ENCODE data around the gene ZNF486.
A peak's percentile ranks its signal among the peaks of the same experiment; 100 is the strongest.
"Not testable (repeated sequence)": the region's sequence is repeated elsewhere in the genome, so short reads cannot be mapped to it uniquely, and the experiment has no call there.

Gene ZNF486

DNA sequence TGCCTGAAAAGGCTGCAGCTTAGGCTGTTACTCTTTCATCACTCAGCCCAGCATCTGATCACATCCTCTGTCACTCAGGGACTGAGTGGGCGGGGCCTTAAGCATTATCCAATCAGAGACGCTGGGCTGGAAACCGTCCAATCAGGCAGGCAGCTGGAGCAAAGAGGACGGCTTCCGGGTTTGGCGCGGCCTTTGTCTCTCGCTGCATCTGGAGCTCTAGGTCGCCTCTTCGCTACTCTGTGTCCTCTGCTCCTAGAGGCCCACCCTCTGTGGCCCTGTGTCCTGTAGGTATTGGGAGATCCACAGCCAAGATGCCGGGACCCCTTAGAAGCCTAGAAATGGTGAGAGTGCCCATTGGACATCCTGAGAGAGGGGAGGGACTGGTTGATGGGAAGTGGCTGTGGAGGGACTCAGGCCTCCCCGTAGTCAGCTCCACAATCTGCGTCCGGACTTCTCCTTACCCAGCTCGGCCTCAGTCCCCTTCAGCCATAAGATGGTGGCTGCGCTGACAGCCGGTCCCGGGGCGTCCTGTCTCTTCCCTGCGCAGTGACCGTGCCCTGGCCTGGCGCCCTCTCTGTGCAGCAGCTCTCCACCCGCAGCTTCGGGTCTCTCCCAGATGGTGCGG lies at the start of gene ZNF486:
ZNF486 (plus strand) TSS at position 195 of the 625 bp plus-strand sequence; CDS start at position 312, 117 bp downstream.
- peak; percentile 76 to 86 (median 84) for DNase-seq (ENCODE audit: low read depth in 4 of 4, low spot score in 1 of 4)

DNA sequence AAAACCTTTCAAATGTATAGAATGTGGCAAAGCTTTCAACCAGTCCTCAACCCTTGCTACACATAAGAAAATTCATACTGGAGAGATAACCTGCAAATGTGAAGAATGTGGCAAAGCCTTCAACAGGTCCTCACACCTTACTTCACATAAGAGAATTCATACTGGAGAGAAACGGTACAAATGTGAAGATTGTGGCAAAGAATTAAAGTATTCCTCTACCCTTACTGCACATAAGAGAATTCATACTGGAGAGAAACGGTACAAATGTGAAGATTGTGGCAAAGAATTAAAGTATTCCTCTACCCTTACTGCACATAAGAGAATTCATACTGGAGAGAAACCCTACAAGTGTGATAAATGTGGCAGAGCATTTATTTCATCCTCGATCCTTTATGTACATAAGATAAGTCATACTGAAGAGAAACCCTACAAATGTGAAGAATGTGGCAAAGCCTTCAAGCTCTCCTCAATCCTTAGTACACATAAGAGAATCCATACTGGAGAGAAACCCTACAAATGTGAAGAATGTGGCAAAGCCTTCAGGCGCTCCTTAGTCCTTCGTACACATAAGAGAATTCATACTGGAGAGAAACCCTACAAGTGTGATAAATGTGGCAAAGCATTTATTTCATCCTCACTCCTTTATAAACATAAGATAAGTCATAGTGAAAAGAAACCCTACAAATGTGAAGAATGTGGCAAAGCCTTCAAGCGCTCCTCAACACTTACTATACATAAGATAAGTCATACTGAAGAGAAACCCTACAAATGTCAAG lies 48.8 kb upstream of the ZNF486 start:
- DNase-seq (ENCODE audit: low read depth in 4 of 4, low spot score in 1 of 4): not testable (repeated sequence)

DNA sequence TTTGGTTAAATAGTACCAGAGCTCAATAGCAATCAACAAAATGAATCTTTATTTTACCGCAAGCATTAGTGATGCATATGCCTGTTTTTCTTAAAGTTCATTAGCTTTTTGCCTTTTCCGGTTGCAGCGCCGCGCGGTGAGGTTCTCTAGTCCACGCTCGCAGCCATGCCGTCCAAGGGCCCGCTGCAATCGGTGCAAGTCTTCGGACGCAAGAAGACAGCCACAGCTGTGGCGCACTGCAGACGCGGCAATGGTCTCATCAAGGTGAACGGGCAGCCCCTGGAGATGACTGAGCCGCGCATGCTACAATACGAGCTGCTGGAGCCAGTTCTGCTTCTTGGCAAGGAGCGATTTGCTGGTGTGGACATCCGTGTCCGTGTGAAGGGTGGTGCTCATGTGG lies 42.1 kb upstream of the ZNF486 start:
- no peak for DNase-seq (ENCODE audit: low read depth in 4 of 4, low spot score in 1 of 4)

DNA sequence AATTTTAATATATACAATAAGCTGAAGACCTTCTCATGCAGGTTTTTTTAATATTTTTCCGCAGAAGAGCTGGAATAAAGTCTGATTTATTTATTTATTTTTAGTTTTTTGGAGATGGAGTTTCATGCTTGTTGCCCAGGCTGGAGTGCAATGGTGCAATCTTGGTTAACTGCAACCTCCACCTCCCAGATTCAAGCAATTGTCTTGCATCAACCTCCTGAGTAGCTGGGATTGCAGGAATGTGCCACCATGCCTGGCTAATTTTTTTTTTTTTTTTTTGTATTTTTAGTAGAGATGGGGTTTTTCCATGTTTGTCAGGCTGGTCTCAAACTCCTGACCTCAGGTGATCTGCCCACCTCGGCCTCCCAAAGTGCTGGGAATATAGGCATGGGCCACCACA lies 34.1 kb upstream of the ZNF486 start:
- DNase-seq (ENCODE audit: low read depth in 4 of 4, low spot score in 1 of 4): not testable (repeated sequence)

DNA sequence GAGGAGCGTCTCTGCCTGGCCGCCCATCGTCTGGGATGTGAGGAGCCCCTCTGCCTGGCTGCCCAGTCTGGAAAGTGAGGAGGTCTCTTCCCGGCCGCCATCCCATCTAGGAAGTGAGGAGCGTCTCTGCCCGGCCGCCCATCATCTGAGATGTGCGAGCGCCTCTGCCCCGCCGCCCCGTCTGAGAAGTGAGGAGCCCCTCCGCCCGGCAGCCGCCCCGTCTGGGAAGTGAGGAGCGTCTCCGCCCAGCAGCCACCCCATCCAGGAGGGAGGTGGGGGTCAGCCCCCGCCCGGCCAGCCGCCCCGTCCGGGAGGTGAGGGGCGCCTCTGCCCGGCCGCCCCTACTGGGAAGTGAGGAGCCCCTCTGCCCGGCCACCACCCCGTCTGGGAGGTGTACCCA lies 29.3 kb upstream of the ZNF486 start:
- DNase-seq (ENCODE audit: low read depth in 4 of 4, low spot score in 1 of 4): not testable (repeated sequence)

DNA sequence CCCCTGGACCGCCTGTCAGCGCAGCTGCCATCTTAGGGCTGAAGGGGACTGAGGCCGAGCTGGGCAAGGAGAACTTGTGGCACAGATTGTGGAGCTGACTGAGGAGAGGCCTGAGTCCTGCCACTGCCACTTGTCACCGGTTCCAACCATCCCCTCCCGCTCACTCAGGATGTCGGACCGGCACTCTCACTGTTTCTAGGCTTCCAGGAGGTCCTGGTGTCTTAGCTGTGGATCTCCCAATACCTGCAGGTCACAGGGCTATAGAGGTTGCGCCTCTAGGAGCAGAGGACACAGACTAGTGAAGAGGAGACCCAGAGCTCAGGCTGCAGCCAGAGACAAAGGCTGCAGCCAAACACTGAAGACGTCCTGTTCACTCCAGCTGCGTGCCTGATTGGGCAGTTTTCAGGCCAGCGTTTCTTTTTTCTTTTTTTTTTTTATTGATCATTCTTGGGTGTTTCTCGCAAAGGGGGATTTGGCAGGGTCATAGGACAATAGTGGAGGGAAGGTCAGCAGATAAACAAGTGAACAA lies 15.3 kb upstream of the ZNF486 start:
- DNase-seq (ENCODE audit: low read depth in 4 of 4, low spot score in 1 of 4): no peak

DNA sequence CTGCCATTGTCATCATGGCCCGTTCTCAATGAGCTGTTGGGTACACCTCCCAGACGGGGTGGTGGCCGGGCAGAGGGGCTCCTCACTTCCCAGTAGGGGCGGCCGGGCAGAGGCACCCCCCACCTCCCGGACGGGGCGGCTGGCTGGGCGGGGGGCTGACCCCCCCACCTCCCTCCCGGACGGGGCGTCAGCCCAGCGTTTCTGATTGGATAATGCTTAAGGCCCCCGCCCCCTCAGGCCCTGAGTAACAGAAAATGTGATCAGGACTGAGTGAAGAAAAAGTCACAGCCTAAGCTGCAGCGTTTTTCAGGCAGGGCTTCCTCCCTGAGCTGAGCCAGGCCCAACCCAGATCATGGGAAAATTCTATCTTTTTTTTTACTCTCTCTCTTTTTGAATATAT lies 14.5 kb upstream of the ZNF486 start:
- DNase-seq (ENCODE audit: low read depth in 4 of 4, low spot score in 1 of 4): not testable (repeated sequence)

DNA sequence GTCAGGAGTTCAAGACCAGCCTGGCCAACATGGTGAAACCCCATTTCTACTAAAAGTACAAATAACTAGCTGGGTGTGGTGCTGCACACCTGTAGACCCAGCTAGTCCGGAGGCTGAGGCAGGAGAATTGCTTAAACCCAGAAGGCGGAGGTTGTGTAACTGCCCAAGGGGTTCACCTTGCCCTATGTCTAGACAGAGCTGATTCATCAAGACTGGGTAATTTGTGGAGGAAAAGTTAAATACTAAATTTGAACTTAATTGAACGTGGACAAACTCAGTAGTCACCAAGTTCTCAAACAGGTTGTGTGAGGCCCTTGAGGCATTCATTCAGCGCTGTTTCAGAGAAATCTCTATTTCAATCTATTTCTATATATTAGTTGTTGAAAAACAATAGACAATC lies 13.7 kb upstream of the ZNF486 start:
- DNase-seq (ENCODE audit: low read depth in 4 of 4, low spot score in 1 of 4): no peak

DNA sequence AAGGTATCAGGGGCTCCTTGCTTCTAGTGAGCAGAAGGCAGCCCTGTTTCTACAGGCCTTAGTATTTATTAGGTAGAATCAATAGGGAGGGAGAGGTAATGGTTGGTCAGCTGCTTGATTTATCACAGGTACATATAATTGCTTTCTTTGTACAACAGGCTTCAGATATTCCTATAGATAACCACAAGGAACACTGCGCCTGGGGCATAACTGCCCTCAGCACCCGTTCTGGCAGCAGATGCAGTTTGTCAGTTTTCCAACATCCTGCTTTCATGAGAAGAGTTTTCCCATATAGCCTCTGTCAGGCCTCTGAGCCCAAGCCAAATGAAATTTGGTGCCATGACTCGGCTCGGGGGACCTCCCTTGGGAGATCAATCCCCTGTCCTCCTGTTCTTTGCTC lies 12.4 kb upstream of the ZNF486 start:
- DNase-seq (ENCODE audit: low read depth in 4 of 4, low spot score in 1 of 4): no peak

DNA sequence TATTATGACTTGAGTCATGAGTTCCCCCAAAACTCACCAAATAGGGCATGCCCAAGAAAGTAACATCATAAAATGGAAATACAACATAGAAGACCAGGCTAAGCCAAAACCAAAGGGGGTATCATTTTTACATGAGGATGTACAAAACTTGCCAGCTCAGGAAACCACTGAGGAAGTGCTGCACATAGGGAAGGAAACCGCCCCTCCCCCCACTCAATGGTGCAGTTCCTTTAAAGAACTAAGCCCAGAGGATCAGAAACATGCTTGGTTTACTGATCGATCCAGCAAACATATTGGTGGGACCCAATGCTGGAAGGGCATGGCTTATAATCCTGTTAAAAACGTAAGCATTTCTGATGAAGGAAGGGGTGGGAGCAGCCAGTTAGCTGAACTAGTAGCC lies 4.2 kb upstream of the ZNF486 start:
- DNase-seq (ENCODE audit: low read depth in 4 of 4, low spot score in 1 of 4): no peak

DNA sequence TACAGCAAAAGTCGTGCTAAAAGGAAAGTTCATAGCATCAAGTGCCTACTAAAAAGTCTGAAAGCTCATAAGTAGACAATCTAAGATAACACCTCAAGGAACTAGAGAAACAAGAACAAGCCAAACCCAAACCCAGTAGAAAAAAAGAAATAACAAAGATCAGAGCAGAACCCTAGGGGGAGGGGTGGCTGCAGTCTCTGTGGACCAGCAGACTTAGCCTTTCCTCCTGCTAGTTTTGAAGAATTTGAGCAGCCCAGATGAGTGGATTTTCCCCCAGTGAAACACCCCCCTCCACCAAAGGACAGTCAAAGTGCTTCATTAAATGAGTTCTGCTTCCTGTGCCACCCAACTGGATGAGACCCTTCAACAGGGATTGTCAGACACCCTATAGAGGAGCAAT lies 2.6 kb upstream of the ZNF486 start:
- no peak for DNase-seq (ENCODE audit: low read depth in 4 of 4, low spot score in 1 of 4)

DNA sequence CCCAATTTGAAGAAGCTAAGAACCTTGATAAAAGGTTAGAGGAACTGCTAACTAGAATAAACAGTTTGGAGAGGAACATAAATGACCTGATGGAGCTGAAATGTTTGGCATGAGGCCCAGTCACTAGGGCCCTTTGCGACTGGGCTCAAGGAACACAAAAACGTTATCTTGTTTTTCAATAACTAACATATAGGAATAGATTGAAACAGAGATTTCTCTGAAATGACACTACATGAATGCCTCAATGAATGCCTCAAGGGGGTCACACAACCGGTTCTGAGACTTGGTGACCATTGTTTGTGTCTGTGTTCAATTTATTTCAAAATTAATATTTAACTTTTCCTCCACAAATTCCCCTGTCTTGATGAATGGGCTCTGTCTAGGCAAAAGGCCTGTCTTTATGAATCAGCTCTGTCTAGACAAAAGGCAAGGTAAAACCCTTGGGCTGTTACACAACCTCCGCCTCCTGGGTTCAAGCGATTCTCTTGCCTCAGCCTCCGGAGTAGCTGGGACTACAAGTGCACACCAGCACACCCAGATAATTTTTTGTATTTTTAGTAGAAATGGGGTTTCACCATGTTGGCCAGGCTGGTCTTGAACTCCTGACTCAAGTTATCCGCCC lies 932 bp upstream of the ZNF486 start:
- DNase-seq (ENCODE audit: low read depth in 4 of 4, low spot score in 1 of 4): no peak

DNA sequence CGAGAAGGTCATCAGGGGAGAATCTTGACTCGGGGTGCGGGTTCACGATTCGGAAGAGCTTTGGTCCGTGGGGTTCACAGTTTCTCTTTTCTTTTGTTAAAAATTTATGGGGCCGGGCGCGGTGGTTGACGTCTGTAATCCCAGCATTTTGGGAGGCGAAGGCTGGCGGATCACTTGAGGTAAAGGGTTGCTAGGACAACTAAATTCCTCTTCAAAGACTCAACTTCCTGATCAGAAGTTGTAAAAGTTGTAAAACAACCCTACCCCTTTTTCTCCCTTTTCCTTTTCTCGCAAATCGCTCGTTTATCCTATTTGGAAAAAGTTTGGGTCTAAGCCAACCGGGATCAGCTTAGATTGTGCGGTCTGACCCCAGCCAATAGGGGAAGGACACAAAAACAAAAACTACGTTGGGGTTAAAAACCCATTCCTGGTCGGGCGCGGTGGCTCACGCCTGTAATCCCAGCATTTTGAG lies 673 bp downstream of the ZNF486 start:
- DNase-seq (ENCODE audit: low read depth in 4 of 4, low spot score in 1 of 4): no peak

DNA sequence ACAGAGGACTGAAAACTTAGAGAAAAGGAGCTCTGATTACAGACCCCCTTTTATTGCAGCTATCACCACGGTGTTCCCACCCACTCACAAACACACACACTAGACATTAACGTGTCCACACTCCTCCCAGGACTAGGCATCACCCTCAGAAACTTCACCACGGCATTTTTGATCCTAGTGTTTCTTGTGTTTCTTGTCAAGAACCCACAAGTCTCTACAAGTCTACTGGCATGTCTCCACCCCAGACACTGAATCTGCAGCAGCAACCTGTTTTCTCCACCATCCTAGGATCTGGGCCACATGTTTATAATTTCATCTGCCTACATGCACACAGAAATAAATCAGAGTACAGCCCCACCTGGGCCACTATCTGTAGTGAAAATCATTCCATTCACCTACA lies 4.3 kb downstream of the ZNF486 start:
- no peak for DNase-seq (ENCODE audit: low read depth in 4 of 4, low spot score in 1 of 4)

DNA sequence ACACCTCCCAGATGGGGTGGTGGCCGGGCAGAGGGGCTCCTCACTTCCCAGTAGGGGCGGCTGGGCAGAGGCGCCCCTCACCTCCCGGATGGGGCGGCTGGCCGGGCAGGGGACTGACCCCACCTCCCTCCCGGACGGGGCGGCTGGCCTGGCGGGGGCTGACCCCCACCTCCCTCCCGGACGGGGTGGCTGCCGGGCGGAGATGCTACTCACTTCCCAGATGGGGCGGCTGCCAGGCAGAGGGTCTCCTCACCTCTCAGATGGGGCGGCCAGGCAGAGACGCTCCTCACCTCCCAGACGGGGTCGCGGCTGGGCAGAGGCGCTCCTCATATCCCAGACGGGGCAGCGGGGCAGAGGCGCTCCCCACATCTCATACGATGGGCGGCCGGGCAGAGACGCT lies 8.8 kb downstream of the ZNF486 start:
- not testable (repeated sequence) for DNase-seq (ENCODE audit: low read depth in 4 of 4, low spot score in 1 of 4)

DNA sequence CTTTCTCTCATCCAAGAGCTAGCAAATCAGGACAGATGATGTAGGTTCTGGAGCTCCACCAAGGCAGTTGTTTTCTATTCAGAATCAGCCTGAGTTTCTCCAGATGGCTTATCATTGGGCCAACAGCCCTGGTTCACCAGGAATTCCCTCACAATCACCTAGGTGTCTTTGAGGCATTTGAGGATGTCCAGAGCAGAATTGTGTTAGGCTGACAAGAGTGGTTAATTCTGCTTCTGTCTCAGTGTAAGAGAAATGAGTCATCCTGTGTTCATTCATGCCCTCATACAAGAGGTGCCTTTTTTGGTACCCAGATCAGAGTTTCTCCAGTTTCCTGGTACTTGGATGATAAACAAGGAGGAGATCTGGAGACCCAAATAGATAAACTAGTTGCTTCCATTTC lies 12.9 kb downstream of the ZNF486 start:
- DNase-seq (ENCODE audit: low read depth in 4 of 4, low spot score in 1 of 4): not testable (repeated sequence)

DNA sequence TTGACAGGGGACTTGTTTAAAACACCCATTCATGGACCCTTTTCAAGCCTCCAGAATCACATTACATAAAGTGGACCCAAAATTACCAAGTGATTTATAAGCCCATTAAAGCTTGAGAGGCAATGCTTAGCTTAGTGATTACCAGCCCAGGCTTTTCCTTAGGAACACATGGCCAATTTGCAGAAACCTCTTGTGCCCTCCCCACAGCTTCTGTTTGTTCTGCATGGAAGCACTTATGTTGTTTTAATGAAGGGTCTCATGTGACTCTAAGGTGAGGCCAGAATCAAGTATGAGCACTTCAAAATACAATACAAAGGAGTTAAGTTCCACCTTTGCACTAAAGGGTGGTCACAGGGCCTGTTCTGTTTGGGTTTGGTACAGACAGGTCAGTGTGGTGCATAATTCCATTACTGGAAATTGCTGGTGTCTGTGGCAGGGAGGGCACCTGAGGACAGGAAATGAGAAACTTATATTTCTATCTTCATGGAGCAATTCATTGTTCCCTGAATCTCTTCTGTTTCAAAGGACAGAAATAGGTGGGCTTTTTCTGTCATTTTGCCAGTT lies 15.3 kb downstream of the ZNF486 start:
- no peak for DNase-seq (ENCODE audit: low read depth in 4 of 4, low spot score in 1 of 4)

DNA sequence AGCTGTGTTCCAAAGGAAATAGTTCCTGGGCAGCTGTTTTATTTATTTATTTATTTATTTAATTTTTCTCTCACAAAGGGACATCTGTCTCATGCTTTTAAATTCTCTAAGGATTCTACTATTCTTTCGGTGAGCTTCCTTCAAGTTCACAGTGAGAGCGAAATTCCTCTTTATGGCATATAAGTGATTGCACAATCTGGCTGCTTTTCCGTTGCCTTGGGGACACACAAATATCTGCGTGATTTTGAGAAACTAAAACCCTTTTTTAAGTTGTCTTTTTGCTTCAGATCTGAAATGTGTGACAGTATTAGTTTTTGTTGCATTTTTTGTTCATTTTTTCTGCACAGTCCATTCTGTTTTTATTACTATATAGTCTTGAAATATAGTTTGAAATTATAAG lies 19.2 kb downstream of the ZNF486 start:
- no peak for DNase-seq (ENCODE audit: low read depth in 4 of 4, low spot score in 1 of 4)

DNA sequence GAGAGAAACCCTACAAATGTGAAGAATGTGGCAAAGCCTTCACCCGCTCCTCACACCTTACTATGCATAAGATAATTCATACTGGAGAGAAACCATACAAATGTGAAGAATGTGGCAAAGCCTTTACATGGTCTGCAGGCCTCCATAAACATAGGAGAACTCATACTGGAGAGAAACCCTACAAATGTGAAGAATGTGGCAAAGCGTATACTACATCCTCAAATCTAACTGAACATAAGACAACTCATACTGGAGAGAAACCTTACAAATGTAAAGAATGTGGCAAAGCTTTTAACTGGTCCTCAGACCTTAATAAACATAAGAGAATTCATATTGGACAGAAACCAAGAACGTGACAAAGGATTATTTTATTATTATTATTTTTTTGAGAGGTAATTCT lies 30.7 kb downstream of the ZNF486 start:
- no peak for DNase-seq (ENCODE audit: low read depth in 4 of 4, low spot score in 1 of 4)

DNA sequence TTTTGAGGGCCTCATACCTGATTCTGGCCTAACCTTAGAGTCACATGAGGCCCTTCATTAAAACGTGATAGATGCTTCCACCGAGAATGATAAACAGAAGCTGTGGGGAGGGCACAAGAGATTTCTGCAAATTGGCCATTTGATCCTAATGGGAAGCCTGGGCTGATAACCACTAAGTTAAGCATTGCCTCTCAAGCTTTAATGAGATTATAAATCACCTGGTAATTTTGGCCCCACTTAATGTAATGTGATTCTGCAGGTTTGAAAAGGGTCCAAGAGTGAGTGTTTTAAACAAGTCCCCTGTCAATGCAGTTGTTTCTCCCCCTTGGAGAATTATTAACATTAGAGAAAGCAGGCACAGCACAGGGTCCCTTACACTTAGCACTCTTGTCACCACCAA lies 42.0 kb downstream of the ZNF486 start:
- no peak for DNase-seq (ENCODE audit: low read depth in 4 of 4, low spot score in 1 of 4)

DNA sequence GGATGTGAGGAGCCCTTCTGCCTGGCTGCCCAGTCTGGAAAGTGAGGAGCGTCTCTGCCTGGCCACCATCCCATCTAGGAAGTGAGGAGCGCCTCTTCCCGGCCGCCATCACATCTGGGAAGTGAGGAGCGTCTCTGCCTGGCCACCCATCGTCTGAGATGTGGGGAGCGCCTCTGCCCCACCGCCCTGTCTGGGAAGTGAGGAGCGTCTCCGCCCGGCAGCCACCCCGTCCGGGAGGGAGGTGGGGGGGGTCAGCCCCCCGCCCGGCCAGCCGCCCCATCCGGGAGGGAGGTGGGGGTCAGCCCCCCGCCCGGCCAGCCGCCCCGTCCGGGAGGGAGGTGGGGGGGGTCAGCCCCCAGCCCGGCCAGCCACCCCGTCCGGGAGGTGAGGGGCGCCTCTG lies 47.4 kb downstream of the ZNF486 start:
- DNase-seq (ENCODE audit: low read depth in 4 of 4, low spot score in 1 of 4): not testable (repeated sequence)

DNA sequence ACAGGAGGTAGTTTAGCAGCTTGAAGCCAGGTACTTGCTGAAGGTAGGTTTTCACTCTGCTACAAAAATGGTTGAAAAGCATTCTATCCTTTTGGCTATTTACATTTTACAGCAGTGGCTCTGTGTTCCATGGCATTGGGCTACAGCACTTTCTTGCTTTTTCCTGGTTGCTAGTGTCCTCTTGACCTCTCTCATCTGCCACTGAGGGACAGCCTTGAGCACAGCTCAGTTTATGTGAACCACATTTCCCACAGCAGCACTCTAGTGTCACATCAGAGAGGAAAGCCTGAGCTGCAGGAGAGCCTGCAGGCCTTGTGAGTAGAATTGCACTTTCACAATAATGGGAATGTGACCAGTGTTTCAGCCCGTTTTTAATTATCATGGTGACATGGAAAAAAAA lies 54.6 kb downstream of the ZNF486 start:
- DNase-seq (ENCODE audit: low read depth in 4 of 4, low spot score in 1 of 4): not testable (repeated sequence)
